Stimulated activated CD8-positive, alpha-beta memory T cell treated with anti-CD3 and anti-CD28 coated beads, Interleukin-2, amount 100 ng/mL, for 1 hour (primary cell): ENCODE results near the gene AMN1.

Source experiments
- DNase-seq, 2 donors: peaks; one replicate each; pipeline ENCODE4 v3.0.0-alpha.2; 2020; ENCODE audit warnings: low read depth in 2 of 2

Gene AMN1

GRCh38 chr12:31631023-31631724 is 97.6 kb downstream of the AMN1 start:
- no peak for DNase-seq

GRCh38 chr12:31629756-31630732 is 98.8 kb downstream of the AMN1 start:
- no peak for DNase-seq

- no peak for DNase-seq
Observed at GRCh38 chr12:31627456-31628054, 101.3 kb downstream of the AMN1 start.

DNA sequence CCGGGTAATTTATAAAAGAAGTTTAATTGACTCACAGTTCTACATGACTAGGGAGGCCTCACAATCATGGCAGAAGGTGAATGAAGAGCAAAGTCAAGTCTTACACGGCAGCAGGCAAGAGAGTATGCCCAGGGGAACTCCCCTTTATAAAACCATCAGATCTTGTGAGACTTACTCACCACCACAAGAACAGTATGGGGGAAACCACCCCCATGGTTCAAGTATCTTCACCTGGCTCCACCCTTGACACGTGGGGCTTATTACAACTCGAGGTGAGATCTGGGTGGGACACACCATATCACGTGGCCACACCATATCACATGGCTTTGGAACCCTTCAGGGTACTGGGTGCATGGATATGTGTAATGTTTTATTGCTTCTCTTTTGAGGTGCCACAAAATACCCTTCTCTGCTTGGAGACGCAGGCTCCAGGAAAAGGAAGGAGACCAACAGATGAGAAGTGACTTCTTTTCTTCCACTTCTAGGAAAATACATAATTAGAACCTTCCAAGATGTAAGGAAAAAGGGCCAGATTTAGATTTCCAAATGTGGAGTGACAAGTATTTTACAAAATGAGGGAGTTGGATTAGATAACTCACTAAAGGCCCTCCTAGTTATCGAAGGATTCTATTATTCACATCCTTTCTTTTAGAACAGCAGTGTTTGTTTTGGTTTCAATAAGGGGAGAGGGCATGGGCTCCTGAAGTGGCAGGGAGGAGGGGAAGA is 102.4 kb downstream of the AMN1 start:
- no peak for DNase-seq

GRCh38 chr12:31622038-31622437 is 106.8 kb downstream of the AMN1 start:
- no peak for DNase-seq
